Frontal cortex (tissue), 4 donors: ENCODE measurements around the gene FAM151B. TPM values are rescaled to one million over a fixed set of nuclear protein-coding genes. Genes with fewer than 3 reads are reported as not detected.

Source experiments
- DNase-seq, 2 donors: peaks; one replicate each; pipeline ENCODE4 v3.0.0; 2012; ENCODE audit warnings: low spot score in 2 of 2
- FAIRE-seq: peaks from 2 replicates; lab custom pipeline; 2012; peaks lifted over from hg19 to GRCh38; lab: Jason Lieb, UNC
- total RNA-seq: library from RNA; depleted of rRNA; stranded (reverse); fragments of >200 nt; gene quantifications from one replicate; pipeline ENCODE4 v1.2.3, GENCODE V29; 2014
- donor health status: control.
- donor health status: control.
- donor health status: control.

Gene FAM151B
- total RNA-seq, 1 donor from 2014 or later = 38.3 TPM

DNA sequence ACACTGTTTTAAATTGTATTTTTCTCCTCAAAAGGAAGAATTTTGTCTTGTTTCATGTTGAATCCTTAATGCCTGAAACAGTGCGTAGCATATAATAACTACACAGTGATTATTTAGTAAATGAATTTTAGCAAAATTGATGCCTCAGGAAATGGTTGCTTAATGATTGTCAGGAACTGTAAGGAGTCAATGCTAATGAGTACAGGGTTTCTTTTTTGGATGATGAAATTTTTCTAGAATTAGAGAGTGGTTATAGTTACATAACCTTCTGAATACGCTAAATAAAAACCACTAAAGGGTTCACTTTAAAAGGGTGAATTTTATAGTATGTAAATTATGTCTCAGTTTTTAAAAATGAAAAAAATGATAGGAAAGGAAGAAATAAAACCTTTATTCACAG, 14.9 kb downstream of the FAM151B start:
- no peak for DNase-seq
- no peak for FAIRE-seq

DNA sequence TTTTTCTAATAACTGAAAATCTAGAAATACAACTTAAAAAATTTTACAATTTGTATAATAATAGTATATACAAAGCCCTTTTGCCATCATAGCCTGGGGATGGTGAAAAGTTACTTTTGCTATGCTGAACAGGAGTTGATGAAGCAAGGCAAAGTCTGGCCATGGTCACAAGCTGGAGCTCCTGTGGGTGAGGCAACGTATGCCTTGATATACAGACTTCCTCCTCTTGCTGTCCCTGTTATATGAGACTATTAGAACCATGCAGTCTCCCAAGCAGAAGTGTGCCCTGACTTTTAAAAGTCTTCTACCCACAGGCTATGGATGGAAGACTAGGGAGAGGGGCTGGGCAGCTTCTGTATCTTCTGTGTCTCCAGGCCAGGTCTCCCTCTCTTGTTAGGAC, 15.7 kb downstream of the FAM151B start:
- DNase-seq (no peak), FAIRE-seq (no peak)

DNA sequence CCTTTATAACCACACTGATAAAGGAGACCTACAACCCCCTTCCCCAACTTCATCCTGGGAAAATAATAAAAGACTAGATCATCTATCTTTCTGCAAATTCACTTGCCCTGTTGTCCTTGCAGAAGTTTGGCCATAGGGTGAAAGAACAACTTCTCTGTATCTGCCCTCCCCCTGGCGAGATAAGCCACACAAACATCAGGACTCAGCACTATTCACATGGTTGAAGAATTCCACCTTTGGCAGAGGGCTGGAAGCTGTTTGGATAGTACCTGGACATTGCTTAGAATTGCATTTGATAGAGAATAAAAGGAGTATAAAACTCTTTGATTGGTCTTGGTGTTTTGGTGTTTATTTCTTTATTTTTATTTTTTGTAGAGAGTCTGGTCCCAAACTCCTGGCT, 16.9 kb downstream of the FAM151B start:
- FAIRE-seq (no peak), DNase-seq (no peak)

DNA sequence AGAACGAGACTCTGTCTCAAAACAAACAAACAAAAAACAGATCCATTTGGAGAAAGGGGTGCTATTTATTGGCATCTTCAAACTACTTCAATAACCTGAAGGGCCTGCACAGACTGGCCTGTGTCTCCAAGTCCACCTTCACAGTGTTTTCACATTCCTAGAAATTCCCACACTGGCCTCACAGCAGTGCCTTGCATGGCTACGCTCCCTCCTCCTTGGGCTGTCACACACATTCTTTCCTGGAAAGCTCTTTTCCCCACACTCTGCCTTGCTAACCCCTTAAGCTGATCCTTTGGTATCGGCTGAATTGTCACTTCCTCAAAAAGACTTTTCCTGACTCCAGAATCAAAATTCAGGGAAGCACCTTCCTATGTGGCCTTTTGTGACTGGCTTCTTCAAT, 19.8 kb downstream of the FAM151B start:
- no peak for DNase-seq
- FAIRE-seq = no peak

DNA sequence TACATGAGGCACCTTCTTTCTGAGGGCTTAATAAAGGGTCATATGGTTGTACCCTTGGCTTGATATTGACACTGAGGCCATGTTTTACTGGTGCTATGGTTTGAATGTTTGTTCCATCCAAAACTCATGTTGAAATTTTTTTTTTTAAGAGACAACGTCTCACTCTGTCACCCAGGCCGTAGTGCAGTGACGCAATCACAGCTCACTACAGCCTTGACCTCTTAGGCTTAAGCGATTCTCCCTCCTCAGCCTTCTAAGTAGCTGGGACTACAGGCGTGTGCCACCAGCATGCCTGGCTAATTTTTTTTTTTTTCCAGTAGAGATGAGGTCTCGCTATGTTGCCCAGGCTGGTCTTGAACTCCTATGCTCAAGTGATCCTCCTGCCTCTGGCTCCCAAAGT, 20.9 kb downstream of the FAM151B start:
- FAIRE-seq = no peak
- no peak for DNase-seq

DNA sequence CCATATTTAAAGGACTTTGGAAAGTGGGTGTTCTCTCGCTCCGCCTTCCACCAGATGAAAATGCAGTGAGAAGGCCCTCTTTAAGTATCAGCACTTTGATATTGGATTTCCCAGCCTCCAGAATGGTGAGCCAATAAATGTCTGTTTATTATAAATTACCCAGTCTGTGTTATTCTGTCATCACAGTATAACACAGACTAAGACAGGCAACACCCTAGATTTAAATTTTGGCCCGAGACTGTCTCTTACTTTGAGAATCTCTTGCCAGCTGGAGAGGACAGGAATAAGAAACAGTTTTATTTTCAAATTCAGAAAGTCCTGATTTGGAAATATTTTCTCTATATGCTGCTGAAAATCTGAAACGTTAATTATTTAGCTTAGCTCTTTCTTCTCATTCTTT, 21.5 kb downstream of the FAM151B start:
- FAIRE-seq (no peak), DNase-seq (no peak)

DNA sequence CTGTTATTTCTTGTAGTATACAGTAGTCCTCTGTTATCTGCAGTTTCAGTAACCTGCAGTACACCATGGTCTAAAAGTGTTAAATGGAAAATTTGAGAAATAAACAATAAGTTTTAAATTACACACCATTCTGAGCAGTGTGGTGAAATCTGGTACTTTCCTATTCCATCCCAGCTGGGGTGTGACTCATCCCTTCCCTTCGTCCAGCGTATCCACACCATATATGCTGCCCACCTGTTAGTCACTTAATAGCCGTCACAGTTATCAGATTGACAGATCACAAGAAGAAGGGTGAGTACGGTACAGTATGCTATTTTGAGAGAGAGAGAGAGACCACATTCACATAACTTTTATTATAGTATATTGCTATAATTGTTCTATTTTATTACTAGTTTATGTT, 28.9 kb downstream of the FAM151B start:
- DNase-seq (no peak), FAIRE-seq (no peak)

DNA sequence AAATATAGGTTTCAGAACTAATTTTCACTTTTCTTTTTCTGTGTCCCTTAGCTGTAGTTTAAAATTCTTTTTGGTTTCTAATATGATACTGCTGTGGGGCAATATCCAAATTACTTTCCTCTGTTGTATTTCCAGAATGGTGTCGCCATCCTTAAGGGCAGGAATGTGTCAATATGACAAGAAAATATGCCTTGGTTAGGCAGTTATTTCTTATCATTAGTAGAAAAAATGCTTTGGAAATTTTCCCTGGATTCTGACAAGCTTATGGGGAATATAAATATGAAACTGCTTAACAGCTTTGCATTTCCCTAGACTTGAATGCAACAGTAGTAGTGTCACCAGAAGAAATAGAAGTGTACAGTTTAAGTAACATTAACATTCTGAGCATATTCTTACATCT, 52.8 kb downstream of the FAM151B start:
- DNase-seq (no peak), FAIRE-seq (no peak)

DNA sequence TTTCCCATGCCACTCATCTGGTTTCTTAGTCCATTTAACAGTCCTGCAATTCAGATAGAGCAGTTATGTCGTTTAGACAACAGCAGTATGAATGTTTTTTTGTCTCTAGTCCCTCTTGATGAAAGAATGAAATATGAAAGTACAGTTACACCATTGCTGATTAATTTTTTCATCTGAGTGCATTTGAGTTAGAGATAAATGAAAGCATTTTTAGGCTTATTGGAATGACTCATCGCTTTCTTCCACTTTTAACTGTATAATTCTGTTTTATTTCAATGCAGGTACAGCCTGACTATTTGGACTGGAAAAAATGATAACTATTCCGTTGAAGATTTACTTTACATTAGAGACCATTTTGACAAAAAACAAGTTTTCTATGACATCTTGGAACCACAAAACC, 53.5 kb downstream of the FAM151B start:
- FAIRE-seq = no peak

DNA sequence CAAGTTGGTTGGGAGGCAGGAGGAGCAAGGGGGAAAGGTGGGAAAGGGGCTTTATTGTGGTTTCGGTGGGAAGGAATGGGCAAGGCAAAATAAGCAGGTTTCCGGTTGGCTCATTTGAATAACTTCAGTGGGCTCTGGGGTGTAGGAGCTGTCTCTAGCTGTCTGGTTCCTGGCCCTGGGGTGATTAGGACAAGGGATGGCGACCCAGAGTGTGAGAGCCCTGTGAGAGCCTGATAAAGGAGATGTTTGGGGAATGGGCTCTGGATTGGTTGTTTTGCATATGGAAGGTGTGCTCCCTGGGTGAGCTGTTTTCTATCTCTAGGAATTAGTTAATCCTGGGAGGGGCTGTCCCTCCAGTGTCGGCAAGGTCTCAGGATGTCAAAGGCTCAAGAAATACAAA, 66.7 kb downstream of the FAM151B start:
- no peak for DNase-seq
- no peak for FAIRE-seq

More for the DNA sequence above, 53.5 kb downstream of the FAM151B start:
- no peak for DNase-seq

DNA sequence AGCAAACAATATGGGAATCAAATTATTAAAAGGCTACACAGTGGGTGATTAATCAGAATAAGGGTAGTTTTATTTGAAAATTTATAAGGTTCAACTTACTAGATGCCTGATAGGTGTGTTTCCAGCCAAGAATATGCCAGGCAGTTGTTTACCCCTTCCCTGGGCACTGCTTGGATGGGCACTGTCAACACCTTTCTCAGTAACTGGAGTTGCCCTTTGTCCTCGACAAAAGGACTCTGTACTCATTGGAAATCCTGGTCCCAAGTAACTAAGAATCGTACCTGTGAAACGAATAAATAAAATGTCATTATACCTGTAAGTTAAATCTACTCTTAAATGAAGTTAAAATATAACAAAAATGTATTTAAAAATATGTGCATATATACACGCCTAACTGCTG, 67.2 kb downstream of the FAM151B start:
- FAIRE-seq (no peak), DNase-seq (no peak)

DNA sequence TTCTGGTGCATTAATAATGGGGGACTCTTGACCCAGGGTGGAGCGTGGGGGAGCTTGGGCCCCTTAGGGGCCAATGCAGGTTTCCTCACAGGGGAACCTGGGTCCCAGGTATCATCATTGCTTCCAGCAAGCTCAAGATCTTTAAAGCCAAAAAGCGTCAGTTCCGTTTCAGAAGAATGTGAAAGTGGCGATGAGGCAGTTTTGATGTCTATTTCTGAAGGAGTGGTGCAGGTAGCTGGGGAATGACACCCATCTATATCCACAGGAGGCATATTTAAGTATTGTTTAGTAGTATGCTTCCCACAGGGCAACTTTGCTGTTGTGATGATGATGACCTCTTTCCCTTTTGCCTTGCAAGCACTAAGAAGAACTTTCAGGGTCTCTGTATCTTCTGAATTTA, 71.3 kb downstream of the FAM151B start:
- FAIRE-seq = no peak
- DNase-seq = no peak

DNA sequence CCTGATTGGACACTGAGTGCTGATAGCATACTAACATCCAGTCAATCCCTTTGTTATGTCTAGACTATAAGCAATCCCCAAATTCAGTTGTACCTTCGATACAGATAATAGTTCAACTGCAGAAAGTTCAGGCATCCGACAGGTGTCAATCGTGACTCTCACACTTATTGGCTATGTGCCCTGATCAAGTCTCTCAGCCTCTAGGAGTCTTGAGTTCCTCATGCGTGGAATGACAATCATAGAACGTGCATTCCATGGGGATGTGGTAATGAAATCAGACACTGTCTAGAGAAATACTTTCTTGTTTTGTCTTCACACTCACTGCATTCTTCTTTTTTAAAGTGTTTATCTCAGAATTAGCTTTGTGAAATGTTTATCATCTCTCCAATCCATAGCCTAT, 77.4 kb downstream of the FAM151B start:
- no peak for DNase-seq
- FAIRE-seq = no peak

DNA sequence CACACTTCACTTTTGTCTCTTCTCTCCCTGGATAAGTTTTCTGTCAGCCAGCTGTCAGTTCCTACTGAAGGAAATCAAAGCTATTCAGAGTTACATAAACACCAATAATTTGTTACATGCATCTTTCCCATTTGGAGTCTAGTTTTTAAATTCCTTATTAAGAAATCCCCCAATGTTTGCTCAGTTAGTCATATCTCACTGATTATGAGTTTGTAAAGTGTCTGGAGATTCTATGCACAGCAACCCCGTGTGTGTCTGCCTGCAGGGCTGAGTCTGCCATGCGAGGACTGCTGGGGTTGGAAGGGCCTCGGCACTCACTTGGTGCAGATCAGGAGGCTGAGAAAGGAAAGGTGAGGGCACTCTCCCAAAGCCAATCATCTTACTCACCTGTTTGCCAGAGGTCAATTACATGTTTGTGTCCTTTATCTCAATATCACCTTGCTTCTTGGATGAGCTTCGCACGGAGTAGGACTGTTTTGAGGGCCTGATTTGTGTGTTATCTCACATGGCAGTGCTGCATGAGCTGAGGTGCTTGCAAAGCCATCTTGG, 78.9 kb downstream of the FAM151B start:
- no peak for DNase-seq
- FAIRE-seq = no peak

DNA sequence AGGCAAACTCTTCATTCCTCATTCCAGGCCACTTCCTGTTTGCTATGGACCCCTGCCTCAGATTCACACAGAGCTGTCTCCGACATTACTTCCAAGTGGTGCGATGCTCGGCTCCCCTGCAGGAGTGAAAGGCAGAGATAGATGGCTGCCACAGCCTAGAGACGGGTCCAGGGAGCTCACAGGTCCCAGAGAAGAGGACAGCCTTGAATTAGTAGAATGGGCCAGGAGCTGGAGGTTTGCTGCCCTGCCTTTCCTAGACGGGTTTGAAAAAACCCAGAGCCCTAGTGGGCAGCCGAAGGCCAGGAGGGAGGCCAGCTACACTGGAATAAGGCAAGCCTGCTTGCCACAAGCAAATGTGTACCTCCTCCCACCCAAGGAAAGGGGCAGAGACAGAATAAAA, 80.4 kb downstream of the FAM151B start:
- FAIRE-seq (no peak), DNase-seq (no peak)

DNA sequence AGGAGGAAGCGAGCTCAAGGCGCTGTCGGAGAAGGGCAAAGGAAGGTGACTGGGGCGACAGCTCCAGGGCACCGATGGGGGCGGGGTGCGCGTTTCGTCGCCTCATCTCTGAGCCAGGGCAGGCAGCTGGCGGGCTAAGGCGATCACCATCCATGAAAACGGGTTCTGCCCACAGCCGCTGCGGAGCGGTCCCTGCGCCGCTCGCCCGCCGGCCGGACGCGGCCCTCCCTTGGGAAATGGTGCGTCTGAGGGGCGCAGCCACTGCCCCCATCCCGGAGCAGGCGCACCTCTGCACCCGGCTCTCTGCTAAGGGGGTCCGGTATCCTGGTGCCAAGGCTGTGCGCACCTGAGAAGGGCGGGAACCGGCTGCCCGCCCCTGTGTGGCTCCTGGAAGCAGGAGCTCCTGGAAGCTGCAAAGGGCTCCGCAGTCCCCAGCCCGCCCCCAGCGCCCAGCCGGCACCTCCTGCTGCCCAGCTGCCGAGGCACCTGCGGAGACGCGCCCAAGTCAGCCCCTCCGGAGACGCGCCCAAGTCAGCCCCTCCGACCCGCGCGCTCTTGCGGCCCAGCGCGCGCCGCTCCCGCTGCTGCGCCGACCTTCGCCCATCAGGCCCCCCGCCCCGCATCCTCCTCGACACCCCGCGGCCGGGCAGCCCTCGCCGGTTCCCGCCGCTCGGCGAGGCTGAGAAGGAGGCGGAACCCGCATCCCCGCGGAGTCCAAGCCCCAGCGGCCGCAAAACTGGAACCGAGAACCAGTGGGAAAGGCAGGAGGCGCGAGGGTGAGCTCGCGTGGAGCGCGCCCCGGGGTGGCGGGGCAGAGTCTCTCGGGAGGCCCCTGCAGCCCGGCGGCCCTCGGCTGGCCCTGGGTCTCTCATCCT, 81.4 kb downstream of the FAM151B start:
- FAIRE-seq = no peak
- no peak for DNase-seq

DNA sequence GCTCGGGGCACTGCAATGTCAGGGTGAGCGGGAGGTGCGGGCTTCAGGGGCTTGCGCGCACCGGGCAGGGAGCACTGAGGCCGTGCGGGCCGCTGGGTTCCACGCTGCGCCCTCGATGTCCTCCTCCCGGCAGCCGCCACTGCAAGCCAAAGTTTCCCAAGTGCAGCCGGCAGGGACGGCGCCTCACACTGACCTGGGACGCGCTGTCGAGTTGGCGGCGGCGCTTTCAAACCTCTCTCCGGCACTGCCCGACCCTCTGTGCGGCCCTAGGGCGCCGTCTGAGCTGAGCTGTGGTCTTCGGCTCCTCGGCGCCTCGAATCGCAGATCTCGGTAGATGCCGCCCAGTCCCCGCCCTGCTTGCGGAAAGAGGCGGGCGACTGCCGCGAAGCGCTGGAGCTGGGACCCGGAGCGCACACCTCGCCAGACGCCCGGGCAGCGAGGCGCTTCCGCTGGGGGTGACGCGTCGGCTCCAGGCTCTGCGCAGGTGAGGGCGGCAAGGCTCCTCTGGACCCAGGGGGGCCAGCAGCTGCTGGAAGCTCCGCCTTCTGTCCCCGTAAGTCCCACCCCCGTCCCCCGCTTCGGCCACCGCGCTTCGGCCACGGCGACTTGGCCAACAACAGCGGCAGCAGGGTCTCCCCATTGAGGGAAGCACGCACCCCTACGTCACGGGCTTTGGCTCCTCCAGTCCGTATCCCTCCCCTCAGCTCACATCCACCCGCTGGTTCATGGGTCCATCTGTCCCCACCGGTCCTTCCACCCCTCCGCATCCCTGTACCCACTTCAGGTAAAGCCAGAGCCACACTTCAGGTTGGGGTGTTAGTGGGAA, 82.3 kb downstream of the FAM151B start, which contains the start of gene ANKRD34B:
ANKRD34B (minus strand) TSS at position 320 of the 826 bp plus-strand sequence. CDS start 10,261 bp downstream, outside the sequence.
- no peak for FAIRE-seq
- no peak for DNase-seq

DNA sequence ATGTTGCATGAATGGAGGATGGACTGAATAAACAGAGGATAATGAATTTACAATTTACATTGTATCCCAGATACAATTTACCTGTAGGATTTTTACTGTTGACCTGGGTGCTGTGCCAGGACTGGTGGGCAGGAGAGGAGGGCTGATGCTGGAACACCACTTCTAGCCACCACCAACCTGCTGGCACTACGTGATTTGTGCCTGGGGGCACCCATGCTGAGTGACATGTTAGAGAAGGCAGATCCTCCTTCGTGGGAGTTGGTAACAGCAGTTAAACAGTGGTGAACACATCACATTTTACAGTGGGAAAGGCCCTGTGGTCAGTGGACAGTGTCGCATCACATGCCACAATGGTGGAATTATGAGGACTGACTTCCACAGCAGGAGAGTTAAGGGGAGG, 85.2 kb downstream of the FAM151B start:
- DNase-seq (no peak), FAIRE-seq (no peak)

DNA sequence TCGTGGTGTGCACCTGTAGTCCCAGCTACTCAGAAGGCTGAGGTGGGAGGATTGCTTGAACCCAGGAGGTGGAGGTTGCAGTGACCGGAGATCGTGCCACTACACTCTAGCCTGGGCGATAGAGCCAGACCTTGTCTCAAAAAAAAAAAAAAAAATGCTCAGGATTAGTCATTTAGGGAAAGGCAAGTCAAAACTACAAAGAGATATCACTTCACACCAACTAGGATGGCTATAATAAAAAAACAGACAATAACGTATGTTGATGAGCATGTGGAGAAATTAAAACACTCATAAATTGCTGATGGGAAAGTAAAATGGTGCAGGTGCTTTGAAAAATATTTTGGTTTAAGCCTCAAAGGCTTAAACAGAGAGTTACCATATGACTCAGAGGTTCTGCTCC, 88.5 kb downstream of the FAM151B start:
- FAIRE-seq (no peak), DNase-seq (no peak)

DNA sequence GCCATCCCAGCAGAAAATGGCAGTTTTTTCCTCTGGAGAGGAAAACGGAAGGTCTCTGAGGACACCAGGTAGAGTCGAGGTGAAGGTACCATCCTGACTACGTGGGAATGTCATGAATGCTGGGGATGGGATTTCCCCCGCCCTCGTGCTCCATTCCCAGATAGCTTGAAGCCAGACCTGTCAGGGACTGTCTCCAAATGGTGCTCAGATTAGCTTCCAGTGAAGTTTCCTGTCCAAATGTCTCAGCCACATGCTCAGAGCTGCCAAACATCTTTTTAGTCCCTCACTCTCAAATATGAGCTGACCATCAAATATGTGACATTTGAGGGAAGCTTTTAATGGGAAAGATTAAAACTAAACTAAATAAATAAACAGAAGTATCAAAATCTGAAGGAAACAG, 89.8 kb downstream of the FAM151B start:
- no peak for FAIRE-seq

DNA sequence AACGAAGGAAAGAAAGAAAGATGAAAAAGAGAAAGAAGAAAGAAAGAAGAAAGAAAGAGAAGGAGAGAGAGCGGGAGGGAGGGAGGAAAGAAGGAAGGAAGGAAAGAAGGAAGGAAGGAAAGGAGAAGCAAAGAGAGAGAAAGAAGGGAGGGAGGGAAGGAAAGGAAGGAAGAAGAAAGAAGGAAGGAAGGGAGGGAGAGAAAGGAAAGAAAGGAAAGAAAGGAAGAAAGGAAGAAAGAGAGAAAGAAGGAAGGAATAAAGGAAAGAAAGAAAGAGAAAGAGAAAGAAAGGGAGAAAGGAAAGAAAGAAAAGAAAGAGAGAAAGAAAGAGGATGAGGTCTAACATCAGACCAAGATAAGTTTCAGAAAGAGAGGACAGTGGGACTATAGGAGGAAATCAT, 91.2 kb downstream of the FAM151B start:
- DNase-seq (no peak), FAIRE-seq (no peak)

More for the DNA sequence above, 89.8 kb downstream of the FAM151B start:
- no peak for DNase-seq
